Neural cell (in vitro differentiated cells): Measurements from ENCODE around the gene PRCC.

Experiments used
- CTCF ChIP-seq: fragments of 450-650 bp; IDR thresholded peaks from 2 replicates; pipeline ENCODE4 v1.5.1; 2014; ENCODE audit warnings: antibody characterized with exemption, mild to moderate bottlenecking, moderate library complexity; ENCODE audit not compliant: poor library complexity, severe bottlenecking
- RAD21 ChIP-seq: fragments of 450-650 bp; conservative IDR thresholded peaks from 2 replicates; pipeline ENCODE4 v1.6.1; 2014; ENCODE audit warnings: antibody characterized with exemption, mild to moderate bottlenecking, moderate library complexity

GRCh38 chr1:156804026-156804425 is 36.7 kb downstream of the PRCC start:
- no peak for TF ChIP-seq CTCF
- no peak for TF ChIP-seq RAD21
